GM12874 (cell line): ENCODE data around the gene LYST.

Experiments used
- CTCF ChIP-seq: IDR thresholded peaks from 2 replicates; pipeline ENCODE4 v1.5.1; 2011; ENCODE audit warnings: low read depth, mild to moderate bottlenecking, control low read depth, low read length, moderate library complexity; ENCODE audit not compliant: insufficient read depth

LYST gene

GRCh38 chr1:235746245-235746644 lies 120.5 kb downstream of the LYST start:
- no peak for TF ChIP-seq CTCF

- TF ChIP-seq CTCF = no peak
Measured at GRCh38 chr1:235745503-235746136, 121.1 kb downstream of the LYST start.

GRCh38 chr1:235742914-235743599 lies 123.6 kb downstream of the LYST start:
- TF ChIP-seq CTCF = no peak

- no peak for TF ChIP-seq CTCF
Measured at GRCh38 chr1:235741294-235741693, 125.4 kb downstream of the LYST start.

- no peak for TF ChIP-seq CTCF
Measured at GRCh38 chr1:235739631-235740030, 127.1 kb downstream of the LYST start.

GRCh38 chr1:235739124-235739523 lies 127.6 kb downstream of the LYST start:
- TF ChIP-seq CTCF = no peak

GRCh38 chr1:235737751-235738150 lies 129.0 kb downstream of the LYST start:
- TF ChIP-seq CTCF = no peak
